ENCODE measurements around the gene CCL17.
"Not testable (repeated sequence)": the region's sequence is repeated elsewhere in the genome, so short reads cannot be mapped to it uniquely, and the experiment has no call there.

The CCL17 gene

GRCh38 chr16:57432989-57433388 is 28.4 kb downstream of the CCL17 start (continued):
- no peak for TF ChIP-seq ZBTB10 (tag by site-specific recombination; IDR thresholded peaks at IDR 0.05)
- TF ChIP-seq ZNF707 (tag by site-specific recombination; IDR thresholded peaks at IDR 0.05), result no peak
- no peak for TF ChIP-seq ZNF558 (tag by site-specific recombination; IDR thresholded peaks at IDR 0.05)
- TF ChIP-seq PRDM1 (tag by site-specific recombination; IDR thresholded peaks at IDR 0.05), result no peak

GRCh38 chr16:57434003-57434402 is 29.4 kb downstream of the CCL17 start:
- no peak overlapping the region for H3K27ac ChIP-seq (ENCODE audit: extremely low read depth, low read depth, low read length)
- H3K4me3 ChIP-seq (ENCODE audit: low read depth, low read length), result no peak overlapping the region
- H3K9me3 ChIP-seq (ENCODE audit: control insufficient read depth, insufficient read depth, low read depth, low read length), result no peaks in the 10 kb centered on the region
- TF ChIP-seq ZNF324 (tag by site-specific recombination; IDR thresholded peaks at IDR 0.05), result no peak
- TF ChIP-seq KLF16 (tag by site-specific recombination; IDR thresholded peaks at IDR 0.05), result no peak
- TF ChIP-seq ZNF19 (tag by site-specific recombination; IDR thresholded peaks at IDR 0.05; ENCODE audit: low read depth), result no peak
- no peak for TF ChIP-seq PRDM6 (tag by site-specific recombination; IDR thresholded peaks at IDR 0.05)
- peaks cover 51 to 94% of the 10 kb centered on the region in 2 experiments for H3K36me3 ChIP-seq (ENCODE audit: control insufficient read depth in 2 of 2, insufficient read depth in 1 of 2, low read length in 2 of 2)
- ChIA-PET POLR2A (no interaction called here), CTCF (interaction anchor here (1.0 to 2.3 kb wide), 4 partner anchors 12 to 134 kb away, joined by 3 to 11 read pairs (median 4); no protein-coding TSS in a partner anchor)
- H3K4me1 ChIP-seq (ENCODE audit: control insufficient read depth, insufficient read depth, low read length), result no peaks in the 10 kb centered on the region

- no peak overlapping the region for H3K4me3 ChIP-seq (ENCODE audit: low read depth, low read length)
- no peaks in the 10 kb centered on the region for H3K9me3 ChIP-seq (ENCODE audit: control insufficient read depth, insufficient read depth, low read depth, low read length)
- TF ChIP-seq PBX3 (CRISPR knock-in tag; IDR thresholded peaks at IDR 0.05) (no peak), ZNF768 (tag by site-specific recombination; IDR thresholded peaks at IDR 0.05) (no peak), ZNF76 (tag by site-specific recombination; IDR thresholded peaks at IDR 0.05; ENCODE audit: borderline replicate concordance, low read depth) (no peak), ZBTB1 (tag by site-specific recombination; IDR thresholded peaks at IDR 0.05) (no peak), ZNF280D (tag by site-specific recombination; IDR thresholded peaks at IDR 0.05) (no peak), ZBTB8A (tag by site-specific recombination; IDR thresholded peaks at IDR 0.05) (no peak), ZBTB49 (tag by site-specific recombination; IDR thresholded peaks at IDR 0.05; ENCODE audit: low read depth) (no peak), ZNF341 (tag by site-specific recombination; IDR thresholded peaks at IDR 0.05; ENCODE audit: low read depth) (no peak)
- H3K27ac ChIP-seq (ENCODE audit: extremely low read depth, low read depth, low read length), result no peak overlapping the region
- POLR2A ChIA-PET, result interaction anchor here (0.7 to 0.8 kb wide), 2 partner anchors 11 to 27 kb away, joined by 3 read pairs; partner anchors contain the start of genes CIAPIN1, COQ9 and POLR2C
- H3K4me1 ChIP-seq (ENCODE audit: control insufficient read depth, insufficient read depth, low read length), result no peaks in the 10 kb centered on the region
- CTCF ChIA-PET, result interaction anchor here (1.1 kb wide), 1 partner anchor 17 kb away, joined by 6 read pairs; no protein-coding TSS in a partner anchor
- peaks cover 44 to 96% of the 10 kb centered on the region in 2 experiments for H3K36me3 ChIP-seq (ENCODE audit: control insufficient read depth in 2 of 2, insufficient read depth in 1 of 2, low read length in 2 of 2)
Observed at GRCh38 chr16:57435838-57436237, 31.3 kb downstream of the CCL17 start.

- peaks cover 21 to 66% of the 10 kb centered on the region in 2 experiments for H3K36me3 ChIP-seq (ENCODE audit: control insufficient read depth in 2 of 2, insufficient read depth in 1 of 2, low read length in 2 of 2)
- H3K4me3 ChIP-seq (ENCODE audit: low read depth, low read length); CTCF ChIA-PET; POLR2A ChIA-PET; H3K9me3 ChIP-seq (ENCODE audit: control insufficient read depth, insufficient read depth, low read depth, low read length); H3K4me1 ChIP-seq (ENCODE audit: control insufficient read depth, insufficient read depth, low read length); H3K27ac ChIP-seq (ENCODE audit: extremely low read depth, low read depth, low read length): not testable (repeated sequence)
Observed at GRCh38 chr16:57439947-57440346, 35.4 kb downstream of the CCL17 start.
